Measurements from ENCODE around the gene HS3ST3A1. TPM values are rescaled to one million over a fixed set of nuclear protein-coding genes. Genes with fewer than 3 reads are reported as not detected.
A peak's percentile ranks its signal among the peaks of the same experiment; 100 is the strongest.
"Not testable (repeated sequence)": the region's sequence is repeated elsewhere in the genome, so short reads cannot be mapped to it uniquely, and the experiment has no call there.

The HS3ST3A1 gene
- polyA plus RNA-seq, 5 donors = 3.7 to 9.1 (median 5.3) TPM

- no peak for DNase-seq
These were observed 24.8 kb downstream of the HS3ST3A1 start for GRCh38 chr17:13576661-13577526.

GRCh38 chr17:13575922-13576419 is 25.8 kb downstream of the HS3ST3A1 start:
- no peak for DNase-seq

- DNase-seq = no peak
These were observed 26.3 kb downstream of the HS3ST3A1 start for GRCh38 chr17:13575466-13575865.

- DNase-seq = no peak
These were observed 29.1 kb downstream of the HS3ST3A1 start for GRCh38 chr17:13572581-13572980.

GRCh38 chr17:13569398-13570123 is 32.2 kb downstream of the HS3ST3A1 start:
- no peak for DNase-seq

- no peak for DNase-seq
These were observed 32.9 kb downstream of the HS3ST3A1 start for GRCh38 chr17:13568582-13569397.

- DNase-seq = peak; percentile 54 to 69
These were observed 37.9 kb downstream of the HS3ST3A1 start for GRCh38 chr17:13563866-13564265.

GRCh38 chr17:13562271-13562800 is 39.4 kb downstream of the HS3ST3A1 start:
- DNase-seq = no peak

GRCh38 chr17:13561606-13562270 is 40.0 kb downstream of the HS3ST3A1 start:
- no peak for DNase-seq

GRCh38 chr17:13560935-13561334 is 40.8 kb downstream of the HS3ST3A1 start:
- no peak for DNase-seq

GRCh38 chr17:13558588-13558987 is 43.1 kb downstream of the HS3ST3A1 start:
- DNase-seq = no peak

GRCh38 chr17:13557077-13557476 is 44.7 kb downstream of the HS3ST3A1 start:
- no peak for DNase-seq

- DNase-seq = no peak
These were observed 47.5 kb downstream of the HS3ST3A1 start for GRCh38 chr17:13554231-13554630.

- DNase-seq = no peak
These were observed 51.4 kb downstream of the HS3ST3A1 start for GRCh38 chr17:13550291-13550690.

GRCh38 chr17:13548576-13548975 is 53.2 kb downstream of the HS3ST3A1 start:
- DNase-seq = not testable (repeated sequence)

- no peak for DNase-seq
These were observed 54.9 kb downstream of the HS3ST3A1 start for GRCh38 chr17:13546851-13547250.

GRCh38 chr17:13545941-13546340 is 55.8 kb downstream of the HS3ST3A1 start:
- DNase-seq = no peak

GRCh38 chr17:13544765-13545164 is 57.0 kb downstream of the HS3ST3A1 start:
- peak in 1 of 2 donors; percentile 13 for DNase-seq

- DNase-seq = peak; percentile 79 to 83
These were observed 57.4 kb downstream of the HS3ST3A1 start for GRCh38 chr17:13544292-13544691.

- no peak for DNase-seq
These were observed 59.1 kb downstream of the HS3ST3A1 start for GRCh38 chr17:13542636-13543035.

GRCh38 chr17:13541032-13541480 is 60.7 kb downstream of the HS3ST3A1 start:
- DNase-seq = peak in 1 of 2 donors; percentile 42
